PC-3 (cell line): ENCODE data around the gene KRT24. TPM values are rescaled to one million over a fixed set of nuclear protein-coding genes. Genes with fewer than 3 reads are reported as not detected.
A peak's percentile ranks its signal among the peaks of the same experiment; 100 is the strongest.

Experiments
- ATAC-seq: fragments of 200-7000 bp; cut with Tn5 transposase; 2 replicates; pipeline ENCODE4 v1.9.1; 2020; ENCODE audit warnings: mild to moderate bottlenecking, moderate library complexity
- BruUV-seq: library from RNA; stranded (reverse); fragments of 400-500 nt; replicated peaks from 2 replicates; lab custom pipeline; 2021; lab: Mats Ljungman, UMichigan
- CTCF ChIA-PET: fragments of 300-600 bp; sonication (Branson Sonifier 250); formaldehyde crosslinking; loops from one replicate; lab custom pipeline; 2022; ENCODE audit warnings: antibody characterized with exemption; lab: Charles Lee
- POLR2A ChIA-PET: fragments of 300-600 bp; sonication (Branson Sonifier 250); formaldehyde crosslinking; loops from one replicate; lab custom pipeline; 2022; ENCODE audit warnings: antibody characterized with exemption; ENCODE audit not compliant: unreplicated experiment; lab: Charles Lee
- DNase-seq: peaks from one replicate; pipeline ENCODE4 v3.0.0-alpha.2; 2015
- H2AFZ ChIP-seq: fragments of 300-600 bp; sonication (generic); 2 replicates; pipeline ENCODE4 v1.6.0; 2016; ENCODE audit warnings: antibody characterized with exemption, low read length
- H3F3A ChIP-seq: fragments of 300-600 bp; sonication (generic); one replicate; pipeline ENCODE4 v1.6.0; 2017; ENCODE audit warnings: antibody characterized with exemption, low read length, control low read depth, mild to moderate bottlenecking; ENCODE audit not compliant: unreplicated experiment
- H3K27ac ChIP-seq: fragments of 300-600 bp; sonication (generic); 2 replicates; pipeline ENCODE4 v1.5.1; 2016; ENCODE audit warnings: mild to moderate bottlenecking, low read length
- H3K27me3 ChIP-seq: fragments of 300-600 bp; sonication (generic); 2 replicates; pipeline ENCODE4 v1.6.1; 2016; ENCODE audit warnings: low read length, mixed read lengths
- H3K36me3 ChIP-seq: fragments of 300-600 bp; sonication (generic); 2 replicates; pipeline ENCODE4 v1.6.1; 2016; ENCODE audit warnings: low read depth, mixed run types, low read length, mixed read lengths
- H3K4me1 ChIP-seq: fragments of 300-600 bp; sonication (generic); 2 replicates; pipeline ENCODE4 v1.5.1; 2016; ENCODE audit warnings: low read length; ENCODE audit not compliant: insufficient read depth
- H3K4me2 ChIP-seq: fragments of 300-600 bp; sonication (generic); 2 replicates; pipeline ENCODE4 v1.6.0; 2016; ENCODE audit warnings: low read length
- H3K4me3 ChIP-seq: fragments of 300-600 bp; sonication (generic); 2 replicates; pipeline ENCODE4 v1.5.1; 2016; ENCODE audit warnings: mild to moderate bottlenecking, low read length, mixed read lengths
- H3K79me2 ChIP-seq: fragments of 300-600 bp; sonication (generic); 2 replicates; pipeline ENCODE4 v1.6.1; 2017; ENCODE audit warnings: low read length, mixed read lengths
- H3K9ac ChIP-seq: fragments of 300-600 bp; sonication (generic); 2 replicates; pipeline ENCODE4 v1.6.0; 2016; ENCODE audit warnings: mild to moderate bottlenecking, low read length
- H3K9me2 ChIP-seq: fragments of 300-600 bp; sonication (generic); replicated peaks from 2 replicates; pipeline ENCODE4 v1.6.1; 2016; ENCODE audit warnings: mixed run types, low read length, mixed read lengths
- H3K9me3 ChIP-seq: fragments of 300-600 bp; sonication (generic); 2 replicates; pipeline ENCODE4 v1.6.1; 2016; ENCODE audit warnings: low read length, mixed read lengths
- H4K20me1 ChIP-seq: fragments of 300-600 bp; sonication (generic); 2 replicates; pipeline ENCODE4 v1.6.1; 2016; ENCODE audit warnings: low read length, mixed read lengths
- EZH2 ChIP-seq: fragments of 300-600 bp; sonication (generic); IDR thresholded peaks from one replicate; pipeline ENCODE4 v1.6.1; 2017; ENCODE audit warnings: antibody characterized with exemption, mild to moderate bottlenecking, low read length; ENCODE audit not compliant: unreplicated experiment
- EZH2phosphoT487 ChIP-seq: fragments of 300-600 bp; sonication (generic); IDR thresholded peaks from 2 replicates; pipeline ENCODE4 v1.6.1; 2018; ENCODE audit warnings: mild to moderate bottlenecking, antibody characterized with exemption, low read length, borderline replicate concordance
- intact Hi-C: fragments of 100-400 bp; cut with micrococcal nuclease; formaldehyde crosslinking; loops from 2 replicates; pipeline ENCODE4 v1.9.0; 2023
- total RNA-seq: library from RNA; depleted of rRNA; stranded (reverse); fragments of >200 nt; gene quantifications from 2 replicates; pipeline ENCODE4 v1.2.3, GENCODE V29; 2014
- TF ChIP-seq, protein P1 (sequence below): fragments of 300-600 bp; sonication (generic); conservative IDR thresholded peaks from 2 replicates; pipeline ENCODE4 v1.5.1; 2017; ENCODE audit warnings: antibody characterized with exemption, low read depth, mild to moderate bottlenecking, low read length

The KRT24 gene
- total RNA-seq, 1 experiment from 2014 or later = not detected

DNA sequence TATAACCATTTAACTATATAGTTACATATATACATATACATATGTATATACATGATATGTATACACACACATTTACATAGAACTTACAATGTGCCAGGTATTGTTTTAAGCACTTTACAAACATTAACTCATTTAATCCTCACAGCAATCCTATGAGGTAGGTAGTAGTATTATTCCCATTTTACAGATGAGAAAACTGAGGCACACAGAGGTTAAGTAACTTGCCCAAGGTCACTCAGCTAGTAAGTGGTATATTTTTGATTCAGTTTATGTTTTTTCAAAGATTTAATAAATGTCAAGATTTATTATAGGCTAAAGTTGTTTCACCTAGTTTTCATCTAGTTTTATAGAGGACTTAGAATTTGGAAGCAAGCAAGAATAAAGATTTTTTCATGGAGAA lies 45.2 kb downstream of the KRT24 start:
- Histone ChIP-seq H3F3A (no peaks in the 10 kb centered on the region), H3K9ac (no peak overlapping the region), H3K4me2 (no peak overlapping the region), H3K27me3 (no peaks in the 10 kb centered on the region), H3K9me2 (no peaks in the 10 kb centered on the region), H3K4me3 (no peak overlapping the region), H3K9me3 (no peaks in the 10 kb centered on the region), H3K4me1 (no peaks in the 10 kb centered on the region), H2AFZ (no peak overlapping the region), H4K20me1 (no peaks in the 10 kb centered on the region), H3K36me3 (no peaks in the 10 kb centered on the region), H3K79me2 (no peaks in the 10 kb centered on the region), H3K27ac (no peak overlapping the region)
- intact Hi-C loops = no loop called here
- BruUV-seq = no TSS peak
- CTCF ChIA-PET = no interaction called here
- no peak for TF ChIP-seq EZH2
- TF ChIP-seq EZH2phosphoT487 = no peak
- TF ChIP-seq, protein P1, sequence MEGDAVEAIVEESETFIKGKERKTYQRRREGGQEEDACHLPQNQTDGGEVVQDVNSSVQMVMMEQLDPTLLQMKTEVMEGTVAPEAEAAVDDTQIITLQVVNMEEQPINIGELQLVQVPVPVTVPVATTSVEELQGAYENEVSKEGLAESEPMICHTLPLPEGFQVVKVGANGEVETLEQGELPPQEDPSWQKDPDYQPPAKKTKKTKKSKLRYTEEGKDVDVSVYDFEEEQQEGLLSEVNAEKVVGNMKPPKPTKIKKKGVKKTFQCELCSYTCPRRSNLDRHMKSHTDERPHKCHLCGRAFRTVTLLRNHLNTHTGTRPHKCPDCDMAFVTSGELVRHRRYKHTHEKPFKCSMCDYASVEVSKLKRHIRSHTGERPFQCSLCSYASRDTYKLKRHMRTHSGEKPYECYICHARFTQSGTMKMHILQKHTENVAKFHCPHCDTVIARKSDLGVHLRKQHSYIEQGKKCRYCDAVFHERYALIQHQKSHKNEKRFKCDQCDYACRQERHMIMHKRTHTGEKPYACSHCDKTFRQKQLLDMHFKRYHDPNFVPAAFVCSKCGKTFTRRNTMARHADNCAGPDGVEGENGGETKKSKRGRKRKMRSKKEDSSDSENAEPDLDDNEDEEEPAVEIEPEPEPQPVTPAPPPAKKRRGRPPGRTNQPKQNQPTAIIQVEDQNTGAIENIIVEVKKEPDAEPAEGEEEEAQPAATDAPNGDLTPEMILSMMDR = no peak
- ATAC-seq = no peak
- DNase-seq = no peak
- POLR2A ChIA-PET = no interaction called here

DNA sequence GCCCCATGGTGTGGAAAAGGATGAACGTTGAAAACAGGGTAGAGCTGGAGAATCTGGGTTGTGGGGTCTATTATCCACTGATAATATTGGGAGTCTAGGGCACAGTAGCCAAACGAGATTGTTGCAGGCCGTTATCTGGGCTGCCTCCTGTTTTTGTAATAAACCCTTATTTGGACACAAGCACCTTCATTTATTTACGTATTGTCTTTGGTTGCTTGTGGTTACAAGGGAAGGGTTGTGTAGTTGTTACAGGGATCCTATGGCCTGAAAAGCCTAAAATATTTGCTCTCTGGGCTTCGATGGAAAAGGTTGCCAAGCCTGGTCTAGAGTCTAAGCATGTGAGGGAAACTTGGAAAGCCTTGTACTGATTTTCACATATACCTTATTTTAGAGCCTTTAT lies 51.6 kb downstream of the KRT24 start:
- Histone ChIP-seq H3F3A (no peaks in the 10 kb centered on the region), H3K79me2 (peaks cover 16% of the 10 kb centered on the region), H3K27me3 (no peaks in the 10 kb centered on the region), H3K4me1 (peaks cover 6% of the 10 kb centered on the region; the same call in 1 of the 2 replicates), H2AFZ (no peak overlapping the region), H3K9me2 (no peaks in the 10 kb centered on the region), H4K20me1 (no peaks in the 10 kb centered on the region), H3K36me3 (no peaks in the 10 kb centered on the region), H3K9me3 (no peaks in the 10 kb centered on the region), H3K27ac (no peak overlapping the region), H3K4me3 (no peak overlapping the region), H3K9ac (no peak overlapping the region), H3K4me2 (no peak overlapping the region)
- ChIA-PET POLR2A (no interaction called here), CTCF (no interaction called here)
- ATAC-seq (no peak), DNase-seq (no peak)
- intact Hi-C loops = no loop called here
- TF ChIP-seq EZH2 (no peak), EZH2phosphoT487 (no peak)
- TF ChIP-seq, protein P1 = no peak
- BruUV-seq = no TSS peak

- Histone ChIP-seq H3K4me3 (peak overlapping the region; percentile 79), H3K9me2 (no peaks in the 10 kb centered on the region), H3K27ac (peak overlapping the region; percentile 70), H3K36me3 (peaks cover 14% of the 10 kb centered on the region; the same call in 1 of the 2 replicates), H3K4me2 (peak overlapping the region; percentile 87), H3K79me2 (peaks cover 43% of the 10 kb centered on the region), H3K27me3 (no peaks in the 10 kb centered on the region), H3K9ac (peak overlapping the region; percentile 97), H2AFZ (peak overlapping the region; percentile 91), H3F3A (no peaks in the 10 kb centered on the region), H3K9me3 (no peaks in the 10 kb centered on the region), H4K20me1 (no peaks in the 10 kb centered on the region), H3K4me1 (peaks cover 15% of the 10 kb centered on the region)
- ChIA-PET CTCF (no interaction called here), POLR2A (no interaction called here)
- intact Hi-C loops = no loop called here
- DNase-seq (no peak), ATAC-seq (peak; percentile 52)
- BruUV-seq = TSS peak; percentile 79
- TF ChIP-seq EZH2 = no peak
- TF ChIP-seq, protein P1 = no peak
- TF ChIP-seq EZH2phosphoT487 = no peak
Measured at GRCh38 chr17:40648384-40648968, 55.1 kb downstream of the KRT24 start.
